Fibroblast of lung (primary cell): ENCODE measurements around the gene CCDC85B.

Experiments
- CTCF ChIP-seq, 2 donors: IDR thresholded peaks in 1 of 2; conservative IDR thresholded peaks in 1 of 2; 1 replicate in 1 of 2; 2 replicates in 1 of 2; pipeline ENCODE4 v1.5.1; 2011 to 2012; ENCODE audit warnings: low read length in 2 of 2, control low read depth in 1 of 2, inconsistent platforms in 1 of 2, low read depth in 1 of 2, mild to moderate bottlenecking in 1 of 2
- EZH2 ChIP-seq: IDR thresholded peaks from 2 replicates; pipeline ENCODE4 v1.5.1; 2012; ENCODE audit warnings: low read length, control low read depth, mild to moderate bottlenecking; ENCODE audit errors: missing control alignments

GRCh38 chr11:65900899-65901180 lies 10.4 kb downstream of the CCDC85B start:
- TF ChIP-seq CTCF (conservative IDR thresholded peaks at IDR 0.05 in 1 of 2, IDR thresholded peaks at IDR 0.05 in 1 of 2; ENCODE audit: low read depth in 1 of 2, low read length in 2 of 2): no peak
- TF ChIP-seq EZH2: no peak
